Gastrocnemius medialis (tissue), 4 donors: ENCODE results near the gene PRDM8. TPM values are rescaled to one million over a fixed set of nuclear protein-coding genes. Genes with fewer than 3 reads are reported as not detected.

Experiments
- ATAC-seq, 2 donors: fragments of 150-250 bp; one replicate each; pipeline ENCODE4 v1.9.1; 2016
- DNase-seq, 2 donors: peaks; one replicate each; pipeline ENCODE4 v3.0.0-alpha.2; 2019
- H3K27ac ChIP-seq, 4 donors: fragments of 200-600 bp; sonication (generic); 1 replicate in 1 of 4; 2 replicates in 3 of 4; pipeline ENCODE4 v1.5.1; 2016 to 2018; ENCODE audit warnings: mild to moderate bottlenecking in 2 of 4, moderate library complexity in 1 of 4
- H3K27me3 ChIP-seq, 3 donors: fragments of 200-600 bp; sonication (generic) in 2 of 3; 1 replicate in 1 of 3; 2 replicates in 2 of 3; pipeline versions ENCODE4 v1.5.1 to v1.6.0; 2016 to 2019; ENCODE audit warnings: mild to moderate bottlenecking in 1 of 3, moderate library complexity in 1 of 3
- H3K36me3 ChIP-seq, 2 donors: fragments of 200-600 bp; sonication (generic) in 1 of 2; one replicate each; pipeline ENCODE4 v1.5.1; 2017 to 2018
- H3K4me1 ChIP-seq, 2 donors: fragments of 200-600 bp; sonication (generic) in 1 of 2; one replicate each; pipeline ENCODE4 v1.5.1; 2016 to 2017; ENCODE audit warnings: mild to moderate bottlenecking in 2 of 2
- H3K4me3 ChIP-seq, 4 donors: fragments of 200-600 bp; sonication (generic) in 3 of 4; 1 replicate in 1 of 4; 2 replicates in 3 of 4; pipeline ENCODE4 v1.5.1; 2016 to 2019; ENCODE audit warnings: mild to moderate bottlenecking in 2 of 4
- H3K9me3 ChIP-seq, 3 donors: fragments of 200-600 bp; sonication (generic) in 2 of 3; 1 replicate in 1 of 3; 2 replicates in 2 of 3; pipeline ENCODE4 v1.5.1; 2016 to 2019
- CTCF ChIP-seq, 5 experiments: fragments of 450-650 bp in 3 of 5; fragments of 200-600 bp in 2 of 5; sonication (generic) in 2 of 5; IDR thresholded peaks in 4 of 5; conservative IDR thresholded peaks in 1 of 5; 1 replicate in 4 of 5; 2 replicates in 1 of 5; pipeline ENCODE4 v1.5.1; 2016 to 2019; ENCODE audit warnings: antibody characterized with exemption in 5 of 5, mild to moderate bottlenecking in 3 of 5, moderate library complexity in 3 of 5
- POLR2A ChIP-seq, 2 donors: fragments of 450-650 bp; IDR thresholded peaks; one replicate each; pipeline ENCODE4 v1.6.1; 2017; ENCODE audit warnings: antibody characterized with exemption in 2 of 2, mild to moderate bottlenecking in 2 of 2, moderate library complexity in 2 of 2
- in situ Hi-C, 4 donors: fragments of 200-750 bp; cut with MboI; loops; one replicate each; pipeline versions ENCODE4 v1.15.0 to v1.8.0; 2017; ENCODE audit warnings: low sequenced_read_pairs in 4 of 4
- intact Hi-C: fragments of 100-400 bp; cut with DNase I; formaldehyde crosslinking; loops from one replicate; pipeline ENCODE4 v1.15.1; 2023; ENCODE audit warnings: low total_unique reads
- total RNA-seq, 4 donors: library from RNA; depleted of rRNA; stranded (reverse); fragments of >200 nt; gene quantifications; one replicate each; pipeline versions ENCODE4 v1.1.0 to v1.2.3, GENCODE V29; 2016

Gene PRDM8
- total RNA-seq, 4 donors from 2014 or later, result 0.24 to 2.7 (median 1.4) TPM

- Histone ChIP-seq H3K4me1 (peaks cover 17 to 24% of the 10 kb centered on the region in 2 donors), H3K4me3 (peak overlapping the region; percentile 55 to 80 (median 58)), H3K36me3 (no peaks in the 10 kb centered on the region), H3K27ac (peak overlapping the region; percentile 58 to 75 (median 64)), H3K27me3 (peaks cover 69 to 72% (median 72%) of the 10 kb centered on the region in 3 donors), H3K9me3 (no peaks in the 10 kb centered on the region)
- no peak for DNase-seq
- ATAC-seq, result peak; percentile 13 to 23
- in situ Hi-C loops, result no loop called here
- TF ChIP-seq CTCF (IDR thresholded peaks at IDR 0.05 in 4 of 5, conservative IDR thresholded peaks at IDR 0.05 in 1 of 5) (no peak), POLR2A (IDR thresholded peaks at IDR 0.05) (no peak)
- intact Hi-C loops, result loop anchor here (5.0 to 10.0 kb wide), 3 partner anchors 32 to 113 kb away; partner anchors contain the start of gene ANTXR2
These were observed 12.2 kb upstream of the PRDM8 start for GRCh38 chr4:80184825-80185756.

DNA sequence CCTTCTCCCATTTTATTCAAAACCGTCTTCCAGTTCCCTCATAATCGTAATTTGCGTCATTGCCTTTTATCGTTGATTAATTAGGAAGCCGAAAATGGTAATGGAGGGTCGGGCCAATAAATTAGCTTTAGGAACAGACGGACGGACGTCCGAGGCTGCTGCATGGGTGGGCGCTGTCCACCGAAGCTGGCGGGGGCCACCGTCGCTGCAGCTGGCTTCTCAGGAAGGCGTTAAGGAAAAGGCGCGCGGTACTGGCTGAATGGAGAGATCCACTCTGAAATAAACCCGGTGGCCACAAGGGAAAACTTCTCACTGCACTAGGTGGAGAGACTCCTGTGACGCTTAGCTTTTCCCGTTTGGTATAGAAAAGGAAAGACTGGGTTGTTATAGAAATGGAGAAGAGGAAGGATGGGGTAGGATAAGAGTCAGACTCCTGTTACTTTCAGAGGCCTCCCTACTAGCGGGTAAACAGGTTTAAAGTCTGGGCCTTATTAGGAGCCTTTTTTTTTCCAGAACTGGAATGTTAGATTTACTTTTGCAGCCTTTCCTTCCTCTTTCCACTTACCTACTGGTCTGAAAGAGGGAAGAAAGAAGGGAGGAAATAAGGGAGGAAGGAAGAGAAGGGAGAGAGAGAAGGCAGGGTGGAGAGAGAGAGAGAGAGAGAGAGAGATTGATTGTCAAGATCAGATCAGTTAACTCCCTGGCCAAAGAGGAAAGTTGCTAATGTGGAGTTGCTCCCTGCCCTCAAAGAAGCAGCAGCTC is 11.3 kb upstream of the PRDM8 start:
- Histone ChIP-seq H3K4me1 (peaks cover 17 to 24% of the 10 kb centered on the region in 2 donors), H3K27me3 (peaks cover 75 to 79% (median 78%) of the 10 kb centered on the region in 3 donors), H3K36me3 (no peaks in the 10 kb centered on the region), H3K27ac (no peak overlapping the region), H3K9me3 (no peaks in the 10 kb centered on the region), H3K4me3 (peak overlapping the region; percentile 55 to 80 (median 58))
- in situ Hi-C loops, result no loop called here
- TF ChIP-seq CTCF (IDR thresholded peaks at IDR 0.05 in 4 of 5, conservative IDR thresholded peaks at IDR 0.05 in 1 of 5), result no peak
- no peak for TF ChIP-seq POLR2A (IDR thresholded peaks at IDR 0.05)
- DNase-seq (no peak), ATAC-seq (no peak)
- intact Hi-C loops, result loop anchor here (10.0 kb wide), 1 partner anchor 61 kb away; no protein-coding TSS in a partner anchor

DNA sequence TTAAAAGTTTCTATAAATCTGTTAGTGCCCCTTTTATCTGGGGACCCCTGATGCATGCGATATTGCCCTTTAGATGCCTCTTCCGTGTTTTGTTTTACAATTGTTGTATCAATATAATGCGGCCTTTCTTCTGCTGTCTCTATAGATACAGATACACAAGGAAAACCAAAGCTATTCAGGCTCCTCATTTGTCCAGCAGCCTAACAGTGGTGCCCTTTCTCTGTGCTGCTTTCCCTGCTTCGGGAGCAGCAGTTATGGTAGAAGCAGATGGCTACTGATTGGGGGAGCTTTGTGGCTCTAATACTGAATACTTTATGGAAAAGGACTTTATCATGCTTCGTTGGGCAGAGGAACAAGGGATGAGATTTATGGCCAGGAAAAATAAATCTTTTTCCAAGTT is 10.6 kb upstream of the PRDM8 start:
- ATAC-seq (no peak), DNase-seq (no peak)
- intact Hi-C loops, result loop anchor here (10.0 kb wide), 1 partner anchor 62 kb away; no protein-coding TSS in a partner anchor
- no peak overlapping the region for H3K4me3 ChIP-seq
- H3K4me1 ChIP-seq, result peaks cover 14 to 24% of the 10 kb centered on the region in 2 donors
- TF ChIP-seq CTCF (IDR thresholded peaks at IDR 0.05 in 4 of 5, conservative IDR thresholded peaks at IDR 0.05 in 1 of 5) (no peak), POLR2A (IDR thresholded peaks at IDR 0.05) (no peak)
- no peak overlapping the region for H3K27ac ChIP-seq
- in situ Hi-C loops, result no loop called here
- no peaks in the 10 kb centered on the region for H3K36me3 ChIP-seq
- no peaks in the 10 kb centered on the region for H3K9me3 ChIP-seq
- peaks cover 74 to 85% (median 78%) of the 10 kb centered on the region in 3 donors for H3K27me3 ChIP-seq

GRCh38 chr4:80187677-80188076 is 9.6 kb upstream of the PRDM8 start:
- intact Hi-C loops, result loop anchor here (10.0 kb wide), 1 partner anchor 63 kb away; no protein-coding TSS in a partner anchor
- no peaks in the 10 kb centered on the region for H3K9me3 ChIP-seq
- H3K27me3 ChIP-seq, result peaks cover 75 to 91% (median 78%) of the 10 kb centered on the region in 3 donors
- no peak for TF ChIP-seq CTCF (IDR thresholded peaks at IDR 0.05 in 4 of 5, conservative IDR thresholded peaks at IDR 0.05 in 1 of 5)
- no peak for TF ChIP-seq POLR2A (IDR thresholded peaks at IDR 0.05)
- H3K4me1 ChIP-seq, result peaks cover 14 to 24% of the 10 kb centered on the region in 2 donors
- no peaks in the 10 kb centered on the region for H3K36me3 ChIP-seq
- no peak for DNase-seq
- no peak overlapping the region for H3K27ac ChIP-seq
- no peak for ATAC-seq
- H3K4me3 ChIP-seq, result no peak overlapping the region
- in situ Hi-C loops, result no loop called here
